Embryonic facial prominence (tissue), 1 donor: ENCODE measurements around the gene HEXD.
"Not testable (repeated sequence)": the region's sequence is repeated elsewhere in the genome, so short reads cannot be mapped to it uniquely, and the experiment has no call there.

Experiments
- DNase-seq: peaks from one replicate; pipeline ENCODE4 v3.0.0-alpha.2; 2016; ENCODE audit errors: extremely low spot score

Gene HEXD

DNA sequence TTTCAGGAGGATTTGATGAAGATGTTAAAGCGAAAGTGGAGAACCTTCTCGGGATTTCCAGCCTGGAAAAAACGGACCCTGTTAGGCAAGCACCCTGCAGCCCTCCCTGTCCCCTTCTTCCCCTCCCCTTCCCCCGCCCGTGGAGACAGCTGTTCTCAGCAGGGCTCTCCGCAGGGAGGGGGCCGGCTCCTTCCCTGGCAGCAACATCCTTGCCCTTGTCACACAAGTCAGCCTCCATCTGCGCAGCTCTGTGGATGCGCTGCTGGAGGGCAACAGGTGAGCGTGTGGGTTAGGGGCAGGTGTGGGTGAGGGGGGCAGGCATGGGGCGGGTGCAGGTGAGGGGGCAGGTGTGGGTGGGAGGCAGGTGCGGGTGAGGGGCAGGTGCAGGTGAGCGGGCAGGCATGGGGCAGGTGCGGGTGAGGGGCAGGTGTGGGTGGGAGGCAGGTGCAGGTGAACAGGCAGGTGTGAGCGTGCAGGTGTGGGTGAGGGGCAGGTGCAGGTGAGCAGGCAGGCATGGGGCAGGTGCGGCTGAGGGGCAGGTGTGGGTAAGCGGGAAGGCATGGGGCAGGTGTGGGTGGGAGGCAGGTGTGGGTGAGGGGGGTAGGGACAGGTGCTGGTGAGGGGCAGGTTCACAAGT is 23.0 kb downstream of the HEXD start:
- DNase-seq = no peak

DNA sequence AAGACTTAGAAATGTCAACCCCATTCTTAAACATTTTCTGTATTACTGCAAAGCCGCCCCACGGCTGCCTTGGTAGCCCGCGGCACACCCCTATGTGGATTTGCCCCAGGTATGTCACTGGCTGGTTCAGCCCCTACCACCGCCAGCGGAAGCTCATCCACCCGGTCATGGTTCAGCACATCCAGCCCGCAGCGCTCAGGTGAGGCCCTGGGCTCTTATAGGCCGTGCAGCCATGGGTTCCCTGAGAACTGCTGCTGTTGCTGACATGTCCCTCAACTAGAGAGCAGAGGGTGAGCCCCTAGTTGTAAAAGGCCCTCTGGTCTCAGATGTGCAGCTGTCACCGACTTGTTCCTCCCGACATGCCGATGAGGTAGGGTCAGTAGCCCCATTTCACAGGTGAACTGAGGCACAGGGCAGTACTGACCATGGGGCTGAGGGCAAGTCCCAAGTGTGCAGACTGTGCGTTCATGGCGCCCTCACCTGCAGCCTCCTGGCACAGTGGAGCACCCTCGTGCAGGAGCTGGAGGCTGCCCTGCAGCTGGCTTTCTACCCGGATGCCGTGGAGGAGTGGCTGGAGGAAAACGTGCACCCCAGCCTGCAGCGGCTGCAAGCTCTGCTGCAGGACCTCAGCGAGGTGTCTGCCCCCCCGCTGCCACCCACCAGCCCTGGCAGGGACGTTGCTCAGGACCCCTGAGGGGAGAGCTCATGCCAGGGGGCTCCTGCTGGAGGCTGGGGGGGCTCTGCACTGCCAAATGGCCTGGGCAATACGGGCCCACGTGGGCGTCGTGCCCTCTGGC is 23.7 kb downstream of the HEXD start:
- no peak for DNase-seq

DNA sequence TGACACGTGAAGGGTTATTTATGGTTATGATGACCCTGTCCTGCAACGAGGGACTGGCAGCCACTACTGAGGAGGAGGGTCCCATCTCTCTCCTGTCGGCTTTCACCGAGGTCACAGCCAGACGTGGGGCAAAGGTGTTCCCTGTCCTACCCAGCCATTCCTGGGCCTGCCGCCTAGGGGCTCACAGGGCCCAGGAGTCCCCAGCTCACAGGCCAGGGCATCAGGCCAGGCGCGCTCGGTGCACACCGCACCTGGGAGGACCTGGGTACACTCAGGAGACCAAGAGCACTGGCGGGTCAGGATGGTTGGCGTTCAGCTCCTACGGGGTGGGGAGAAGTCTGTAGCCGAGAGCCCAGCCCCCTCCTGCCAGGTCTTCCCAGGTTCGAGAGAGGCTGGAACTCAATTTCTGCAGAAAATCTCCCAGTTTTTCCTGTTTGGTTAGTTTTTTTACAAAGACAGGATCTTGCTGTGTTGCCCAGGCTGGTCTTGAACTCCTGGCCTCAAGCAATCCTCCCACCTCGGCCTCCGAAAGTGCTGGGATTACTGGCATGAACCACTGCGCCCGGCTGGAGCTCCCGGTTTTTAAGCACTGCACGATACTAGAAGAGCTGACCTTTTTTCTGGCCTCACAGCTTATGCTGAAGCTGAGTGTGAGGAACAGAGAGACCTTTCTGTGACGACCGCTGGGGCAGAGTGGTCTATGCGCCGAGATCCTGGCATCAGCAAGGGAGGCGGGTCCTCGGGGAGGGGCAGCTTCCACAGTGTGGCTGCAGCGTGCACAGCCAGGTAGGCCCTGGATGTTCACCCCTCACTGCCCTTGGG is 24.7 kb downstream of the HEXD start:
- DNase-seq = no peak

DNA sequence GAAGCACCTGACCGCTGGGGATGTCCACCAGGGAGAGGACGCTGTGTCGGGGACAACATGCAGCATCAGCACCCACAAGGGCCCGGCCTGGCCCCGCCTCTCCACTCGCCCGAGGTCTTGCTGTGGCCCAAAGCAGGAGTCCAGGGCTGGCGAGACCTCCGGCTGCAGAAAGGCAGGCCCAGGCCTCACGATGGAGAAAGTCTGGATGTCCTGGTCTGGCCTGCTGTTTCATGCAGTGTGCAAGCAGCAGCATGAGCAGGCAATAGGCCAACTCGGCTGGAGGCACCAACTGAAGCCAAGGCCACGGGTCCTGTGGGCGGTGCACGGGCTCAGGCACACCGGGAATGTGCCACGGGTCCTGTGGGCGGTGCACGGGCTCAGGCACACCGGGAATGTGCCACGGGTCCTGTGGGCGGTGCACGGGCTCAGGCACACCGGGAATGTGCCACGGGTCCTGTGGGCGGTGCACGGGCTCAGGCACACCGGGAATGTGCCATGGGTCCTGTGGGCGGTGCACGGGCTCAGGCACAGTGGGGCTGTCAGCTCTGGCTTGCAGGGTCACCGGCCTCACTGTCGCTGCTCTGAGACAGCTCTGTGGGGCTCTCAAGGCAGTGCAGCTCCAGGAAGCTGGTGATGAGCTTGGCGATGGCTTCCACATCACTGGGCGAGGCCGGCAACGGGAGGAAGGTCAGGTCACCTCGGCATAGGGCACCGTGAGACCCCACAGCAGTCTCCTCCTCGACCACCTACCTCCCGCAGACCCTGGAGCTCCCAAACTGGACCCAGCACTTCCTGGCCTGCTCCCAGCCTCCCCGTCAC is 25.5 kb downstream of the HEXD start:
- no peak for DNase-seq

DNA sequence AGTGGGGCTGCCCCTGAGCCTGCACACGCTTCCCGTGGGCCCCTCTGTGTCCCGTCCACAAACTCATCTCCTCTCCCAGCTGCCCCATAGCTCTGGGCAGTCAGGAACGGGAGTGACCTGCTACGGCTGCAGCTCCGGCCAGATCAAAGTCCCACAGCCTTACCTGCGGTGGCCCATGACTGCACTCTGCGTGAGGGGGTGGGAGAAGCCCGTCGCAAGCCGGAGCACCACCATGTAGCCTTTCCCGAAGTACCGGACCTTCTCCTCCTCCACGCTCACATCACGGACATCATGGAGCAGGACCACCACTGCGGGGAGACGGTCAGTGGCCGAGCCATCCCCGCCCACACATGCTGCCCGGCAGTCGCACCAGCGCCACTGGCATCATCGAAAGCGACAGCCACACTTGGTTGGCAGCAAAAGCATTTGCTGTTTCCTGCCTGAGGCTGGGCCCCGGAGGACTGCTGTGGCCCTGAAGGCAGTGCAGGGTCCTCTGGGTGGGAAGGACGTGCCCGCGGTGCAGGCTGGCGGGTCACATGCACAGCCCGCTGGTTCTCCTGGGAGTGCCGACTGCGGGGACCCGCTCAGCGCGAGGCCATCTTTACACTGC is 26.2 kb downstream of the HEXD start:
- no peak for DNase-seq

DNA sequence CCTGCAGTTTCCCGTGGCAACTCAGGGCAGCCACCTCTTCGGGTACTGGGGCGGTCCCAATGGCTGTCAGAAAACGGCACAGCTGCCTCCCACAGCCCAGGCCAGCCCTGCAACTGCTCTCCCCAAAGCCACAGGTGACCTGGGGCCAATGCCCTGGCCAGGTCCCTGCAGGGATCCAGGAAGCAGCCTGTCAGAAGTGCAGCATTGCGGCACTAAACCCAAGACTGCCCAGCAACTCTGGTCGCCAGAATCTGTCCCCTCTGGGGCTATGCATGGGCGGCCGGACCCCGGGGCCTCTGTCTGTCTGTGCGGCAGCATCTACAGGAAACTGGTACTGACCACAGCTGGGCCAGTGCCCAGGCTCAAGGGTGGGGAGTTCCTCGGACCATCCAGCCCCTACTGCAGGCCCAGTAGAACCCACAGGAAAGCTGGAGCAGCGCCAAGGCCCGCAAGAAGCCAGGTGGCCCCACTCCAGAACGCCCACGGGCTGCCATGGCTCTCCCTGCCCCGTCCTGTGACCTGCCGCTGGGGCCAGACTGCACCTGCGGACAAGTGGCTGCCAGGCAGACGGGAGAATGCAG is 26.9 kb downstream of the HEXD start:
- no peak for DNase-seq

DNA sequence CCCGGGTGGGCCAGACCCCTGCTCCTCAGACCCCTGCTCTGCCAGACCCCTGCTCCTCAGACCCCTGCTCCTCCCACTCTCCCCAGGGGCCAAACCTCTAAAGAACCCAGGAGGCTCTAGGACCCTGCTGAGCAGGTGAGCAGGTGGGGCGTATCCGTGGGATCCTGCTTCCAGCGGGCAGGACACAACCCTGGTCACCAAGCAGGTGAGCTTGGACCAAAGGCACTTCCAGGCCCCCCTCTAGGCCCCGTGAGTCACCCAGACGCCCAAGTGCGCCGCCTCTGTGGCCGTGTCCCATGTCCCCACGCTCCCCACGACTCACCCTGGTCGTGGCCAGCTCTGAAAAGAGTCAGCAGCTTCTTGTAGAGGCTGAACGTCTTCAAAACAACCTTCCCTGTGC is 27.4 kb downstream of the HEXD start:
- no peak for DNase-seq

DNA sequence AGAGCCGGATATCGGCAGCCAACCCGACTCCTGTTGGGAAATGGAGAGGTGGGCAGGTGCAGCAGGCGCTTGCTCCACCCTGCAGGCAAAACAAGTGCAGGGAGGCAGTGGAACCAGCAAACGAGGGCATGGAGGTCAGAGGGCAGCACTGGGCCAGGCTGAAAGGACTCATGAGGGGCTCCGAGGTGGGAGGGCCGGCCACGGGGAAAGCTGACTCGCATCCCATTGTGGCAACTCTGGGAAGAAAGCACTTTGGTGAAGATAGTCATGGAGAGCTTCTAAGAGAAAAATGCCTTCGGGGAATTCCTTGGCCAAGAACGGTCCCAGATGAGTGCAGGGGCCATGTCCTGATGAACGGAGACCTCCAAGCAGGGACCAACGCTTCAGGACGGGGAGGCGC is 28.0 kb downstream of the HEXD start:
- DNase-seq = no peak

DNA sequence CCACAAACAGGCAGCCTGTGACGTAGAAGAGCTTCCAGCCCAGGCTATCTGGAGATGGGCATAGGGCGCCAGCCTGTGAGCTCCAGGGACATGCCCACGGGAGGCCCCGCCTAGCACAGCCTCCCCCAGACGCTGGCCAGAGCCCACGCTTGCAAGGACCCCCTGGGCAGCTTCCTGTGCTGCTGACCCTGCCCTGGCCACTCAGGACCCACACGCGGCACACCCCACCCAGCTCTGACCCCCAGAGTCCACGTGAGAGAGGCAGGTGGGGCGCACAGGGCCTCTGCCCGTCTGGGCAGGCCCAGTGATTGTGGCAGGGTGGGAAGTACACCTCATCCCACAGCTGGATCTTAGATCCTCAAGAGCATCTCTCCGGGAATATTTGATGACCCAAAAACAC is 28.5 kb downstream of the HEXD start:
- DNase-seq = no peak

DNA sequence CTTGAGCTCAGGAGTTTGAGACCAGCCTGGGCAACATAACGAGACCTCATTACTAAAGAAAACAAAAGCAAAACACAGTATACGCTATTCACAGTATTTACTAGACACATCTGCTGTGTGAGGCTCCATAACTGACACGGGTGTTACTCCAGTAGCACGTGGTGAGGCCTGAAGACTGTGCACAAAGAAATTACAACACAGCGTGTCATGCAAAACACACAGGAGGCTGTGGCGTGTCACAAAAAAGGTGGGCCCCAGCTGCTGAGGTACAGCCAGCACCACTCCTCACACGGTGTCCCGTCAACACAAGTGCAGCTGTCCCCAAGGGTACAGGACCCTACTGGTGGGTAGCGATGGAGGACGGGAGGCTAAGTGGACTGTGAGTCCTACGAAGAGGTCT is 29.7 kb downstream of the HEXD start:
- DNase-seq = no peak

DNA sequence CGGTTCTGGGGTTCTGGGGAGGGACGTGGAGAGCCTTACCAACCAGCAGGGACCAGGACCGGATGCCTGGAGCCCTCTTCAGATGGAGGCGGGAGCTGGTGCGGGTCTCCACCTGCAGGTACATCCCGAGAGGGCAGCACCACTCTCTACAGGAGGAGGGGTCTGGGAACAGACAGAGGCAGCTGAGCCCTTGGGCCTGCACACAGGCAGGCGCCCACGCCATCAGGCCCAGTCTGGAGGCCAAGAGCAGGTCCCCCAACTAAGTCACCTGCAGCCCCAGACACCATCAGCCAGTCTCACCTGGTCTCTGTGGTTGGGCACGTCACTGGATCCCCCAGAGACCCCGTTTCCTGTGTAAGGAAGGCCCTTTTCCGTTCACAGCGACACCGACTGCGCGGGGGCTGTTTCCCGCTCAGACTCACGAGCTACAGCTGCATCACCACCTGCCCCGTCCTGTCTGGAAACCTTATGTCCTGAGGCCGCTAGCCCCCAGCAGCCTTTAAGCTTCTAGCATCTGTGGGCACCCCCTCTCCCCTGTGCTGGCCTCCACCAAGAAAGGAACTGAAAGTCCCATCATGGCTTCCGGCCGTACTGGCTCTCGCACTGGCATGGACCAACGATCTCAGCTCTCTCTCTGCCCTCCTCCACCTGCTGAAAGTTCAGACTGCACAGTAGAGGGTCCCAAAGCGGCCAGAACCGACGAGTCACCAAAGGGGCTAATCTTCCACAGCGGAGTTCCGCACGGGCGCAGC is 31.2 kb downstream of the HEXD start:
- DNase-seq = no peak

DNA sequence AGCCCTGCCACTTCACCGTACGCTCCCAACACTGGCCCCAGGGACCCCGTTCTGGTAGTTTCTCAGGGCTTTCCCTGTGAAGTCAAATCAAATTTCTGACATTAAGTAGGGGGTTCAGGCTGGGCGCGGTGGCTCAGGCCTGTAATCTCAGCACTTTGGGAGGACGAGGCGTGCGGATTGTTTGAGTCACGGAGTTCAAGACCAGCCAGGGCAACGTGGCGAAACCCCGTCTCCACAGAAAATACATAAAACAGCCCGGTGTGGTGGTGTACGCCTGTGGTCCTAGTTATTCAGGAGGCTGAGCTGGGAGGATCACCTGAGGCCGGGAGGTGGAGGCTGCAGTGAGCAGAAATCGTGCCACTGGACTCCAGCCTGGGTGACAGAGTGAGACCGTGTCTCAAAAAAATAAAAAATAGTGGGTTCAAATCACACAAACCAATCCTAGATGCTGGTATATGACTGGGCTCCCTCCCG is 31.8 kb downstream of the HEXD start:
- DNase-seq = no peak

DNA sequence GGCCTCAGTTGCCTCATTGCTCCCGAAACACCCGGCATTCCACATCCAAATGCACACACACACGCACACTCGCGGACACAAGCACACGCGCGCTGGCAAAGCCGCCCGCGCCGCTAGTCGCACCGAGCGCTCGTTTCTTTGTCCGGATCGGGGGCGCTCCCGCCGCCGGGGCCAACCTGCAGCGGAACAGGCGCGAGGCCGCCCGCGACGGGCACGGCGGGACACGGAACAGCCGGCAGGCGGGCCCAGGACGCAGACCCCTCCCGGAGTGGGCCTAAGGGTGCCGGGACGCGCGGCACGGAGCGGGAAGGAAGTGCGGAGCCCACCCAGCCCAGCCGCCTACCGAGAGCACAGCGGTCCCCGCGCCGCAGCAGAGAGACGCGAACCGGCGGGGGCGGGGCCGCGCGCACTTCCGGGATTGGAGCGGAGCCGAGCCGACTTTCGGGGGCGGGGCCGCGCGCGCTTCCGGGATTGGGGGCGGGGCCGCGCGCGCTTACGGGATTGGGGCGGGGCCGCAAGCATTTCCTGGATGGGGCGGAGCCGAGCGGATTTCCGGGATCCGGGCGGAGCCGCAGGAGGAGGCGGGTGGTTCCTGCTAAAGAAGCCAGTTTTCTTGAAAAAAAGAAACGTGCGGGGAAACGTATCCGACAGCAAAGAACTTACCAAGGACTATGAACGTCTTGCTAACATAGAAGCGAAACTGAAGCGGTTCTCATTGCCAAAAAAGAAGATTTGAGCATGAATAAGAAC is 32.4 kb downstream of the HEXD start, which contains the start of gene CYBC1:
TSS of gene CYBC1 (minus strand) at position 396 of the 750 bp plus-strand sequence. CDS start 1,498 bp downstream, outside the sequence.
- DNase-seq = peak; percentile 90

DNA sequence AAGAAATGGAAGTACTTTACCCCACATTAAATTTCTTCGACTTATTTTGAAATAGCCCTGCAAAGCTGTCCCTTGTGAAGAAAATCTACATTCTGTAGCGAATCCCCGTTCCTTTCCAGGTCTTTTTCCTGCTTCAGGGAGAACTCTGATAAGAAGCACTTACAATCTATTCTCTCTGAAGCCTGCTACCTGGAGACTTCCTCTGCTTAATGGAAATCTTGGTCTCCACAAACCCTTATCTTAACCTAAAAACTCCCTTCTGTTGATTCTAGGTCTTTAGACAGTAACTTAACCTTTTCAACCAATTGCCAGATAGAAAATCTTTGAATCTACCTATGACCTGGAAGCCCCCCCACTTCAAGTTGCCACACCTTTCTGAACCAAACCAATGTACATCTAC is 34.0 kb downstream of the HEXD start:
- DNase-seq = no peak

DNA sequence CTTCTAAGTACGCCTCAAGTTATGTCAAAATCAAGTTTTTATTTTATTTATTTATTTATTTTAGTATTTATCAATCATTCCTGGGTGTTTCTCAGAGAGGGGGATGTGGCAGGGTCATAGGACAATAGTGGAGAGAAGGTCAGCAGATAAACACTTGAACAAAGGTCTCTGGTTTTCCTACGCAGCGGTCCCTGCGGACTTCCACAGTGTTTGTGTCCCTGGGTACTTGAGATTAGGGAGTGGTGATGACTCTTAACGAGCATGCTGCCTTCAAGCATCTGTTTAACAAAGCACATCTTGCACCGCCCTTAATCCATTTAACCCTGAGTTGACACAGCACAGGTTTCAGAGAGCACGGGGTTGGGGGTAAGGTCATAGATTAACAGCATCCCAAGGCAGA is 35.0 kb downstream of the HEXD start:
- not testable (repeated sequence) for DNase-seq

DNA sequence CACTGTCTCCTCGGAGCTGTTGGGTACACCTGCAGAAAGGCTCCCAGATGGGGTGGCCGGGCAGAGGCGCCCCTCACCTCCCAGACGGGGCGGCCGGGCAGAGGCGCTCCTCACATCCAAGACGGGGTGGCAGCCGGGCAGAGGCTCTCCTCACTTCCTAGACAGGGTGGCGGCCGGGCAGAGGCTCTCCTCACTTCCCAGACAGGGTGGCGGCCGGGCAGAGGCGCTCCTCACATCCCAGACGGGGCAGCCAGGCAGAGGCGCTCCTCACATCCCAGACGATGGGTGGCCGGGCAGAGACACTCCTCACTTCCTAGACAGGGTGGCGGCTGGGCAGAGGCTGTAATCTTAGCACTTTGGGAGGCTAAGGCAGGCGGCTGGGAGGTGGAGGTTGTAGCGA is 35.6 kb downstream of the HEXD start:
- DNase-seq = not testable (repeated sequence)

DNA sequence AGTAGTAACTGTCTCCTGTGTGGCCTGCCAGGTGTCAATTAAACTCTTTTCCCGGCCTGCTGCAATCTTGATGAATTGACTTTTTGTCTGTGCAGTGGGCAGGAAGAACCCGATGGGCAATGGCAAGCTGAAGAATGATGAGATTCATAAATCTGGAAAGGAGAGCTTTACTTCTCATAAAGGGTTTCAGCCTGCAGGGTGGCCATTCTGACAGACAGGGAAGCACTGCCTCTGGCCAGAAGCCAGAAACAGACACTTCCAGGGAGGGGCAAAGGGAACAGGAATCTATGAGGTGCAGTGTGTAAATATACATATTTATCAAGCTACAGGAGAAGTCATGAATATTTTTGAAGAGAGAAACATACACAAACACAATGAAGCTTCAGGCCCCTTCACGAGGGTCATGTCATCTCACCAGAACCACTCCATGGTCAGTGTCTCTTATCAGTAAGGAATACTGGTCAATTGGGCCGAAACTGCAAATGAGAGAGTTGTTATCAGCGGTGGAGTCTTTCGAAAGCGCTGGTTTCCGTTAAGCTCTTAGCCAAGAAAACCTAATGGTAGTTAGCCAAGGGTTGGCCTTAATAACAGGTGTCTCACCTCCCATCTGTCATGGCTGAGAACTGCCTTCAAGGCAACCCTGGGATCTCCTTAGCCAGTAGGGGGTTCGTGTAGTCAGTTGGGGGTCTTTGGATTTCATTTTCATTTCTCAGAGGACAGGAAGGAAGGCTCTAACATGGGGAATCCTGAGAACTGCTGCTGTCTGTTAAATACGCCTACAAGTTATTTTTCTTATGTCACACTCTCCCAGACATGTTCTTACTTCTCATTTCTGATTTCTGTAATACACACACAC is 39.2 kb downstream of the HEXD start:
- DNase-seq = no peak

DNA sequence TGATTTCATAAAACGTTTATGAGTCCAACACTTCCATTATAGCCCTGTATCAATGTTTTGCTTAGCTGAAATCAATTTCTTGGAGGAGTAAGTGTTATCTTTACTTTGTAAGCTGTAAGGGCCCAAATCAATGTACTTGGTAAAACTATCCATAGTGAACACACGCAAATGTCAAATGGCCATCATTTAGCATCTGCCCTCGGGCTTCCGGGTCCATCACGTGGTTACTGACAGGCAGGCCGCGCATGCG is 39.7 kb downstream of the HEXD start:
- DNase-seq = no peak
